Measurements from ENCODE around the gene PAF1.

The PAF1 gene

GRCh38 chr19:39369200-39369599 lies 21.7 kb downstream of the PAF1 start:
- no peak for TF ChIP-seq CTCF (IDR thresholded peaks at IDR 0.05; ENCODE audit: borderline replicate concordance, insufficient read depth, low read depth, low read length)
- no peak overlapping the region for H3K4me3 ChIP-seq (ENCODE audit: low read depth, low read length)

- no peak for TF ChIP-seq CTCF (IDR thresholded peaks at IDR 0.05; ENCODE audit: borderline replicate concordance, insufficient read depth, low read depth, low read length)
- H3K4me3 ChIP-seq (ENCODE audit: low read depth, low read length): no peak overlapping the region
Observed at GRCh38 chr19:39365531-39365930, 25.4 kb downstream of the PAF1 start.

GRCh38 chr19:39363901-39364457 lies 26.9 kb downstream of the PAF1 start:
- no peak overlapping the region for H3K4me3 ChIP-seq (ENCODE audit: low read depth, low read length)
- no peak for TF ChIP-seq CTCF (IDR thresholded peaks at IDR 0.05; ENCODE audit: borderline replicate concordance, insufficient read depth, low read depth, low read length)

GRCh38 chr19:39362682-39363657 lies 27.9 kb downstream of the PAF1 start:
- H3K4me3 ChIP-seq (ENCODE audit: low read depth, low read length): no peak overlapping the region
- TF ChIP-seq CTCF (IDR thresholded peaks at IDR 0.05; ENCODE audit: borderline replicate concordance, insufficient read depth, low read depth, low read length): no peak

- TF ChIP-seq CTCF (IDR thresholded peaks at IDR 0.05; ENCODE audit: borderline replicate concordance, insufficient read depth, low read depth, low read length): no peak
- H3K4me3 ChIP-seq (ENCODE audit: low read depth, low read length): no peak overlapping the region
Observed at GRCh38 chr19:39360599-39360998, 30.3 kb downstream of the PAF1 start.

- H3K4me3 ChIP-seq (ENCODE audit: low read depth, low read length): no peak overlapping the region
- TF ChIP-seq CTCF (IDR thresholded peaks at IDR 0.05; ENCODE audit: borderline replicate concordance, insufficient read depth, low read depth, low read length): no peak
Observed at GRCh38 chr19:39359026-39359425, 31.9 kb downstream of the PAF1 start.

GRCh38 chr19:39356647-39357046 lies 34.3 kb downstream of the PAF1 start:
- TF ChIP-seq CTCF (IDR thresholded peaks at IDR 0.05; ENCODE audit: borderline replicate concordance, insufficient read depth, low read depth, low read length): no peak
- H3K4me3 ChIP-seq (ENCODE audit: low read depth, low read length): no peak overlapping the region
